Activated T-helper 2 cell treated with anti-CD3 and anti-CD28 coated beads, Interferon-gamma antibody, Interleukin-2, Interleukin-4, amounts not matched to agents 10 μg/mL and 5 μg/mL and 100 μg/mL, durations not matched to agents 14 hours and 24 hours and 36 hours (primary cell): ENCODE results near the gene ATG4C. TPM values are rescaled to one million over a fixed set of nuclear protein-coding genes. Genes with fewer than 3 reads are reported as not detected.
A peak's percentile ranks its signal among the peaks of the same experiment; 100 is the strongest.
"Not testable (repeated sequence)": the region's sequence is repeated elsewhere in the genome, so short reads cannot be mapped to it uniquely, and the experiment has no call there.

Experiments used
- DNase-seq: peaks from one replicate; pipeline ENCODE4 v3.0.0; 2021; ENCODE audit warnings: low spot score
- H3K27ac Mint-ChIP-seq: one replicate; pipeline ENCODE4 v1.8.0; 2021; ENCODE audit warnings: mixed read lengths
- H3K27me3 Mint-ChIP-seq: one replicate; pipeline ENCODE4 v1.8.0; 2021; ENCODE audit warnings: low read depth, mixed read lengths
- H3K36me3 Mint-ChIP-seq: one replicate; pipeline ENCODE4 v1.8.0; 2021; ENCODE audit warnings: low read depth, mixed read lengths
- H3K4me1 Mint-ChIP-seq: one replicate; pipeline ENCODE4 v1.8.0; 2021; ENCODE audit warnings: low read depth, mixed read lengths
- H3K4me3 Mint-ChIP-seq: one replicate; pipeline ENCODE4 v1.8.0; 2021; ENCODE audit warnings: low read depth, mild to moderate bottlenecking, moderate library complexity, mixed read lengths
- H3K9me3 Mint-ChIP-seq: one replicate; pipeline ENCODE4 v1.8.0; 2021; ENCODE audit warnings: mixed read lengths
- intact Hi-C: fragments of 100-400 bp; cut with micrococcal nuclease; formaldehyde crosslinking; loops from one replicate; pipeline ENCODE4 v1.15.1; 2023
- total RNA-seq: library from RNA; stranded (reverse); gene quantifications from 2 replicates; pipeline ENCODE4 v1.2.3, GENCODE V29; 2022

Gene ATG4C, protein sequence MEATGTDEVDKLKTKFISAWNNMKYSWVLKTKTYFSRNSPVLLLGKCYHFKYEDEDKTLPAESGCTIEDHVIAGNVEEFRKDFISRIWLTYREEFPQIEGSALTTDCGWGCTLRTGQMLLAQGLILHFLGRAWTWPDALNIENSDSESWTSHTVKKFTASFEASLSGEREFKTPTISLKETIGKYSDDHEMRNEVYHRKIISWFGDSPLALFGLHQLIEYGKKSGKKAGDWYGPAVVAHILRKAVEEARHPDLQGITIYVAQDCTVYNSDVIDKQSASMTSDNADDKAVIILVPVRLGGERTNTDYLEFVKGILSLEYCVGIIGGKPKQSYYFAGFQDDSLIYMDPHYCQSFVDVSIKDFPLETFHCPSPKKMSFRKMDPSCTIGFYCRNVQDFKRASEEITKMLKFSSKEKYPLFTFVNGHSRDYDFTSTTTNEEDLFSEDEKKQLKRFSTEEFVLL
- total RNA-seq, result 8.2 and 10.1 TPM in 2 replicates

DNA sequence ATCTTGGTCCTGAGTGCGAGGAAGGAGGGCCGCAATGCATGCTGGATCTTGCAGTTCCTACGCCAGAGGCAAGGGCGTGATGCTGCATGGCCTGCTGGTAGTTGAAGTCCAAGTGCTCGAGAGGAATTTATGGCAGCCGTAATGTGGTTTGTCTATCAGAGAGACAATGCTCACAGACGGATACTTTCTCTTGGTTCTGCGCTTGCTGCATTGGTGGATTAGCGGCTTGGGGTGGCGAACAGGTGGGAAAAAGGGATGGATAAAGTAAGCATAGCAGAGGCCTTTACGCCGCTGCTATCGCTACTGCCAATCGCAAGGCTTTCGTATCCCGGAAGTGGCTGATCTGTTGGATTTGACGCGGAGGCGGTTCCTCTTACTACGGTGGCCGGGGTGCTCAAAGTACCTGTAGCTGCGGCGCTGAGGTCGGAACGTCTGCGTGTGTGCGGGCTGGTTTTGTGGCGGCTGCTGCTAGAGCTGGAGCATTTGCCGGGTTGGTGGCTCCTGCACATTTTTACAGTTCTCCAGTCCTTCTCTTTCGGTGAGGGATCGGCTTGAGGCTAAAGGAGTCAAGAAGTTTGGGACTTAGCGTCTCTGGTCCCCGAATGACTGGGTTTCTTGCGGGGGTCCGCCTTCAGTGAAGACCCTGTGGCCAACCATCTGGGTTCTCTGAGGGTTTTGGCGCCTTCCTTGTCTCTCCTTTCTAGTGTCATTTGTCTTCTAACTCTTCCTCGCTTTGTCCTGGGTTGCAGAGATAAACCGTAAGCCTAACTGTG, at the start of gene ATG4C:
Gene ATG4C (plus strand): TSS at position 397 of the 773 bp plus-strand sequence. CDS start 19,655 bp downstream, outside the sequence.
- no peak within 1 kb of the TSS for H3K27ac Mint-ChIP-seq
- H3K4me1 Mint-ChIP-seq, result peaks cover 3% of the 10 kb centered on the region
- no peaks in the 10 kb centered on the region for H3K9me3 Mint-ChIP-seq

GRCh38 chr1:62735491-62736171, 48.3 kb upstream of the ATG4C start:
- H3K4me3 Mint-ChIP-seq, result no peak overlapping the region

More for the DNA sequence above, at the start of gene ATG4C:
- peak; percentile 90 for DNase-seq
- H3K4me3 Mint-ChIP-seq, result no peak within 1 kb of the TSS
- H3K36me3 Mint-ChIP-seq, result no peaks in the 10 kb centered on the region
- peaks cover 14% of the 10 kb centered on the region for H3K27me3 Mint-ChIP-seq
- intact Hi-C loops, result loop anchor here (1.0 to 5.0 kb wide), 4 partner anchors 17 to 1057 kb away; partner anchors contain the start of genes DOCK7 and TM2D1

DNA sequence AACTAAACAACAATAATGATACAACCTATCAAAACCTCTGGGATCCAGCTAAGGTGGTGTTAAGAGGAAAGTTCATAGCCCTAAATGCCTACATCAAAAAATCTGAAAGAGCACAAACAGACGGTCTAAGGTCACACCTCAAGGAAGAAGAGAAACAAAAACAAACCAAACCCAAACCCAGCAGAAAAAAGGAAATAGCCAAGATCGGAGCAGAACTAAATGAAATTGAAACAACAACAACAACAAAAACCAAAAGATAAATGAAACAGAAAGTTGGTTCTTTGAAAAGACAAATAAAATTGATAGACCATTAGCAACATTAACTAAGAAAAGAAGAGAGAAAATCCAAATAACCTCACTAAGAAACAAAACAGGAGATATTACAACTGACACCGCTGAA, 43.2 kb upstream of the ATG4C start:
- H3K4me3 Mint-ChIP-seq, H3K36me3 Mint-ChIP-seq, H3K9me3 Mint-ChIP-seq, DNase-seq, H3K4me1 Mint-ChIP-seq, intact Hi-C loops, H3K27ac Mint-ChIP-seq: not testable (repeated sequence)
- H3K27me3 Mint-ChIP-seq, result peaks cover 32% of the 10 kb centered on the region

More at GRCh38 chr1:62735491-62736171, 48.3 kb upstream of the ATG4C start:
- Mint-ChIP-seq H3K27me3 (peaks cover 18% of the 10 kb centered on the region), H3K36me3 (no peaks in the 10 kb centered on the region), H3K4me1 (peaks cover 1% of the 10 kb centered on the region), H3K27ac (no peak overlapping the region), H3K9me3 (no peaks in the 10 kb centered on the region)
- intact Hi-C loops, result no loop called here
- DNase-seq, result no peak

- no peak overlapping the region for H3K27ac Mint-ChIP-seq
- H3K36me3 Mint-ChIP-seq, result no peaks in the 10 kb centered on the region
- peaks cover 30% of the 10 kb centered on the region for H3K27me3 Mint-ChIP-seq
- intact Hi-C loops, result loop anchor here (5.0 kb wide), 1 partner anchor 568 kb away; no protein-coding TSS in a partner anchor
- DNase-seq, result no peak
- peaks cover 3% of the 10 kb centered on the region for H3K4me1 Mint-ChIP-seq
- no peaks in the 10 kb centered on the region for H3K9me3 Mint-ChIP-seq
- H3K4me3 Mint-ChIP-seq, result no peak overlapping the region
Measured at GRCh38 chr1:62744611-62745577, 39.0 kb upstream of the ATG4C start.

GRCh38 chr1:62746086-62746808, 37.7 kb upstream of the ATG4C start:
- Mint-ChIP-seq H3K4me1 (no peaks in the 10 kb centered on the region), H3K36me3 (no peaks in the 10 kb centered on the region), H3K9me3 (no peaks in the 10 kb centered on the region), H3K4me3 (no peak overlapping the region), H3K27ac (no peak overlapping the region), H3K27me3 (peaks cover 19% of the 10 kb centered on the region)
- intact Hi-C loops, result loop anchor here (1.0 to 5.0 kb wide), 2 partner anchors 239 to 569 kb away; no protein-coding TSS in a partner anchor
- no peak for DNase-seq

DNA sequence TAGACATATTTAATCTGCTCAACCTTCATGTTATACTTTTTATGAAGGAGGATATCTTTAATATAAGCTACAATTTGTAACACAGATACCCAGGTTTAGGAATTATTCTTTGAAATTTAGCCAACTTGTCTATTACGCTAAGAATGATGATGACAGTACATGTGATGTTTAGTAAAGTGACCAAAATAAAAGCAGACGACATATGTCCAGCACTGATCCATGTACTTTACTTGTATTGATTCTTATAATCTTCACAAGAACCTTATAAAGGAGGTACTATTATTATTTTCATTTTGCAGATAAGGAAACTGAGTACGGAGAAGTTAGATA, 37.2 kb upstream of the ATG4C start:
- no peaks in the 10 kb centered on the region for H3K4me1 Mint-ChIP-seq
- H3K36me3 Mint-ChIP-seq, result no peaks in the 10 kb centered on the region
- no peak overlapping the region for H3K4me3 Mint-ChIP-seq
- H3K27ac Mint-ChIP-seq, result no peak overlapping the region
- intact Hi-C loops, result loop anchor here (1.0 to 5.0 kb wide), 2 partner anchors 239 to 569 kb away; no protein-coding TSS in a partner anchor
- H3K9me3 Mint-ChIP-seq, result no peaks in the 10 kb centered on the region
- peaks cover 16% of the 10 kb centered on the region for H3K27me3 Mint-ChIP-seq
- DNase-seq, result no peak

- H3K4me1 Mint-ChIP-seq, result no peaks in the 10 kb centered on the region
- H3K4me3 Mint-ChIP-seq, result no peak overlapping the region
- DNase-seq, result no peak
- peaks cover 5% of the 10 kb centered on the region for H3K27me3 Mint-ChIP-seq
- intact Hi-C loops, result no loop called here
- no peaks in the 10 kb centered on the region for H3K9me3 Mint-ChIP-seq
- H3K36me3 Mint-ChIP-seq, result no peaks in the 10 kb centered on the region
- no peak overlapping the region for H3K27ac Mint-ChIP-seq
Measured at GRCh38 chr1:62753031-62753965, 30.6 kb upstream of the ATG4C start.

GRCh38 chr1:62754938-62755337, 29.0 kb upstream of the ATG4C start:
- H3K9me3 Mint-ChIP-seq, result not testable (repeated sequence)

DNA sequence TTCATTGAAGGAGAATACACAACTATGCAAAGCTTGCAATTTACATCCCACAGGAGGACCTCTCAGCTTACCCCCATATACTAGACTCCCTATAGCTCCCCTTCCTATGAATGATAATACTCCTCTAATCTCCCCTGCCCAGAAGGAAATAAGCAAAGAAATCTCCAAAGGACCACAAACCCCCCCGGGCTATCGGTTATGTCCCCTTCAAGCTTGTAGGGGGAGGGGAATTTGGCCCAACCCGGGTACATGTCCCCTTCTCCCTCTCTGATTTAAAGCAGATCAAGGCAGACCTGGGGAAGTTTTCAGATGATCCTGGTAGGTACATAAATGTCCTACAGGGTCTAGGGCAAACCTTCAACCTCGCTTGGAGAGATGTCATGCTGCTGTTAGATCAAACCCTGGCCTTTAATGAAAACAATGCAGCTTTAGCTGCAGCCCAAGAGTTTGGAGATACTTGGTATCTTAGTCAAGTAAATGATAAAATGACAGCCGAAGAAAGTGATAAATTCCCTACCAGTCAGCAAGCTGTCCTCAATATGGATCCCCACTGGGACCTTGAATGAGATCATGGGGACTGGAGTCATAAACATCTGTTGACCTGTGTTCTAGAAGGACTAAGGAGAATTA, 27.6 kb upstream of the ATG4C start:
- H3K27me3 Mint-ChIP-seq, H3K4me1 Mint-ChIP-seq, intact Hi-C loops: not testable (repeated sequence)

More at GRCh38 chr1:62754938-62755337, 29.0 kb upstream of the ATG4C start:
- DNase-seq, H3K4me3 Mint-ChIP-seq, H3K27me3 Mint-ChIP-seq, intact Hi-C loops, H3K36me3 Mint-ChIP-seq, H3K4me1 Mint-ChIP-seq, H3K27ac Mint-ChIP-seq: not testable (repeated sequence)

GRCh38 chr1:62759232-62759875, 24.6 kb upstream of the ATG4C start:
- H3K4me3 Mint-ChIP-seq, H3K36me3 Mint-ChIP-seq, H3K4me1 Mint-ChIP-seq, DNase-seq, intact Hi-C loops, H3K9me3 Mint-ChIP-seq, H3K27ac Mint-ChIP-seq: not testable (repeated sequence)
- peaks cover 10% of the 10 kb centered on the region for H3K27me3 Mint-ChIP-seq

More for the DNA sequence above, 27.6 kb upstream of the ATG4C start:
- not testable (repeated sequence) for H3K36me3 Mint-ChIP-seq, H3K4me3 Mint-ChIP-seq, DNase-seq, H3K27ac Mint-ChIP-seq, H3K9me3 Mint-ChIP-seq
